ENCODE data around the gene NEK1.

Gene NEK1

DNA sequence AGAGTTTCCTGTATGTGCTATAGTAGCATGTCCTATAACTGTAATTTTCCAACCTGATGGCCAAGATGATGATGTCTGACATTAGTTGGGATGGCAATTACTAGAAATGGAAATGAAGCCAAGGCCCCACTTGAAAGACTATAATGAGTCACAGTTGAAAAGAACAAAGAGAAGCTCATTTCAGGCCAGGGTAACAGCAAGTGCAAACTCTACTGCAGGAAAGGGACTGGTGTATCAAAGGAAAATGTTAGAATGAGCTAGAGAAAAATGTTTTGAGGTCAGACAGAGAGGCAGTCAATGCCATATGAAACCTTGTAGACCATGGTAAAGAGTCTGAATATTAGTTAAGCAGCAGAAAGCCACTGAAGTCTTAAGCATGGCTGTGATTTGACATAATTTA is 195.4 kb downstream of the NEK1 start:
- DNase-seq: no peak

GRCh38 chr4:169416461-169416860 is 195.9 kb downstream of the NEK1 start:
- DNase-seq: no peak

GRCh38 chr4:169414913-169415312 is 197.5 kb downstream of the NEK1 start:
- no peak for DNase-seq

- DNase-seq: no peak
Measured at GRCh38 chr4:169412046-169412445, 200.3 kb downstream of the NEK1 start.

- DNase-seq: peak; percentile 66
Measured at GRCh38 chr4:169410839-169411770, 201.3 kb downstream of the NEK1 start.

GRCh38 chr4:169407217-169407845 is 205.1 kb downstream of the NEK1 start:
- no peak for DNase-seq

DNA sequence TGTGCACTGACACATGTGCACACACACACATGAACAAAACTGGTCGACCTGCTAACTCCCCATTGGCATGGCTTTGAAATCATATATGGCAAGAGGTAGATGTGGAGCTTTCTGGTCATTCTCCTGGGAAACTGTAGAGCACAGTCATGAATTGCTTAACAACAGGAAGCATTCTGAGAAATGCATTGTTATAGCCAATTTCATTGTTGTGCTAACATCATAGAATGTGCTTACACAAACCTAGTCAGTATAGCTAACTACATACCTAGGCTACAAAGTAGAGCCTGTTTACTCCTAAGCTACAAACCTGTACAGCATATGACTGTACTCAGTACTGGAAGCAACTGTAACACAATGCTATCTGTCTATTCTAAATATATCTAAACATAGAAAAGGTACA is 207.4 kb downstream of the NEK1 start:
- no peak for DNase-seq

GRCh38 chr4:169400832-169401231 is 211.6 kb downstream of the NEK1 start:
- no peak for DNase-seq

- no peak for DNase-seq
Measured at GRCh38 chr4:169399976-169400767, 212.2 kb downstream of the NEK1 start.

GRCh38 chr4:169398316-169398715 is 214.1 kb downstream of the NEK1 start:
- DNase-seq: no peak

DNA sequence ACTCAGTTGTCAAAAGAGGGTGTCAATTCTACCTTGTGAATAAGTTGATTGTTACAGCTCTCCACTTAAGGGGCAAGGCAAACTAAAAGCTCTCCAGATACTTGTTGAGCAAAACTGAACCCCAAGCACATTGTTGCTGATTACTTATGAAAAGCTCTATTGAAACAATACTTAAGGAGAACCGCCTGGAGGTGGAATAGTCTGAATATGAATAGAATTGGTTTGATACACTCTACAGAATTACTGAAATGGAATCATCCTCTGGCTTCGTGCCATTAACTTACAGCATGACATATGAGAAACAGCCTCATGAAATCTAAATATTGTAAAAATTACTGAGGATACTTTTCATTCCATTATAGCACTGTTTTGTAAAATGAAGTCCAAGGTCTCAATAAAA is 214.6 kb downstream of the NEK1 start:
- no peak for DNase-seq

- DNase-seq: no peak
Measured at GRCh38 chr4:169385376-169385775, 227.0 kb downstream of the NEK1 start.

- no peak for DNase-seq
Measured at GRCh38 chr4:169384779-169385178, 227.6 kb downstream of the NEK1 start.

DNA sequence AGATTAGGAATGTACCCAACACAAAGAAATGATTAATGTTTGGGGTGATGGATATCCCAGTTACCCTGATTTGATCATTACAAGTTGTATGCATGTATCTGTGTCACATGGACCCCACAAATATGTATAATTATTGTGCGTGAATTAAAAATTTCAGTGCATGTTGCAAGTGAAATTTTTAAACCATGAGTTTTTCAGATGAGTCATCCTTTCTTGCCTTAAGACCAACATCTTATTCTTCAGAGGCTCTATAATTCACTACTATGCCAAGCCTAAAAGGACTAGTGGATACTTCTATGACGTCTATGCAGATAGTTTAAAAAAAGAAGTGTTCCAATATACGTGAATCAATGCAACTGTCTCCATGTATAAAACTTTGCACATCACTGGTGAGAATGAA is 228.7 kb downstream of the NEK1 start:
- no peak for DNase-seq

DNA sequence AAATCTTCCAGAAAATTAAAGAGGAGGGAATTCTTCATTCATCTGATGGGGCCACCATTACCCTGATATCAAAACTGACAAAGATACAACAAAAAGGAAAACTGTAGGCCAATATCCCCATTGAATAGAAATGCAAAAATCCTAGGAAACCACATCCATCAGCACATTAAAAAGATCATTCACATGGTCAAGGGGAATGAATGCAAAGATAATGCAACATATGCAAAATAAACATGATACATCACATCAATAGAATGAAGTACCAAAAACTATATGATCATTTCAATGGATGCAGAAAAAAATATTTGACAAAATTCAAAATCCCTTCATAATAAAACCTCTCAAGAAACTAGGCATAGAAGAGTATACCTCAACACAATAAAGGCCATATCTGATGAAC is 232.7 kb downstream of the NEK1 start:
- DNase-seq: no peak

- DNase-seq: no peak
Measured at GRCh38 chr4:169377367-169377766, 235.0 kb downstream of the NEK1 start.

GRCh38 chr4:169376421-169376820 is 236.0 kb downstream of the NEK1 start:
- no peak for DNase-seq

GRCh38 chr4:169372791-169373190 is 239.6 kb downstream of the NEK1 start:
- no peak for DNase-seq

DNA sequence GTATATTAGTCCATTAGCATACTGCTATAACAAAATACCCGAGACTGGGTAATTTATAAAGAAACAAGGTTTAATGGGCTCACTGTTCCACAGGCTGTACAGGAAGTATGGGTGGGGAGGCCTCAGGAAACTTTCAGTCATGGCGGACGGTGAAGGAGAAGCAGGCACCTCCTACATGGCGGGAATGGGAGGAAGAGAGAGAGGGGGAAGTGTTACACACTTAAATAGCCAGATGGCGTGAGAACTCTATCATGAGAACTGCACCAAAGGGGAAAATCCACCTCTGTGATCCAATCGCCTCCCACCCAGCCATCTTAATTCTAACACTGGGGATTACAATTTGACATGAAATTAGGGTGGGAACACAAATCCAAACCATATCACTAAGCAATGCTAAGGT is 242.7 kb downstream of the NEK1 start:
- DNase-seq: no peak

DNA sequence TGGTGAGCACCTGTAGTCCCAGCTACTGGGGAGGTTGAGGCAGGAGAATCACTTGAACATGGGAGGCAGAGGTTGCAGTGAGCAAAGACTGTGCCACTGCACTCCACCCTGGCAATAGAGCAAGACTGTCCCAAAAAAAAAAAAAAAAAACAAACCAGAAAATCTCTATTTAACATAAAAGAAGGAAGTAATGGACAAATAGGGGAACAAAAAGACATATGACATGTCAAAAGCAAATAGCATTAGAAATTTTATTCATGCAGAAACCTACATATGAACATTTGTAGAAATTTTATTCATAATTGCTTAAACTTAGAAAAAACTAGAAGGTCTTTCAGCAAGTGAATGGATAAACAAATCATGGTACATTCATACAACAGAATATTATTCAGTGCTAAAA is 244.6 kb downstream of the NEK1 start:
- no peak for DNase-seq

DNA sequence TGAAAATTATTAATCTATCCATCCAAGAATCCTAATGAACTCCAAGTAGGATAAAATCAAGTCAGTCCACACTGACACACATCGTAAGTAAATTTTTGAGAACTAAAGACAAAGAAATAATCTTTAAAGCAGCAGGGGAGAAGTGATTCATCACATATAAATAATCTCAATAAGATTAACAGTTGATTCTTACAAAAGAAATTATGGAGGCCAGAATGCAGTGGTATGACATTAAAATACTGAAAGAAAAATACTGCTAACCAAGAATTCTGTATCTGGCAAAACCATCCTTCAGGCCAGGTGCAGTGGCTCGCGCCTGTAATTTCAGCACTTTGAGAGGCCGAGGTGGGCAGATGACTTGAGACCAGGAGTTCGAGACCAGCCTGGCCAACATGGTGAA is 245.6 kb downstream of the NEK1 start:
- no peak for DNase-seq

DNA sequence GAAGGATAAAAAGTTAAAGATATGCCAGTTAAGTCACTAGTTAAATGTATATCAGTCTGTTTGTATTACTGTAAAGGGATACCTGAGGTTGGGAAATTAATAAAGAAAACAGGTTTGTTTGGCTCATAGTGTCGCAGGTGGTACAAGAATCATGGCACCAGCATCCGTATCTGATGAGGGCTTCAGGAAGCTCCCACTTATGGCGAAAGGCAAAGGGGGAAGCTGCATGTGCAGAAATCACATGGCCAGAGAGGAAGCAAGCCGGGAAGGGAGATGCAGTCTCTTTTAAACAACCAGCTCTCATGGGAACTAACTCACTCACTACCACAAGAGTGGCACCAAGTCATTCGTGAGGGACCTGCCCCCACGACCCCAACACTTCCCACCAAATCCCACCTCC is 249.8 kb downstream of the NEK1 start:
- DNase-seq: no peak

GRCh38 chr4:169361756-169362155 is 250.6 kb downstream of the NEK1 start:
- no peak for DNase-seq

- no peak for DNase-seq
Measured at GRCh38 chr4:169359961-169360360, 252.4 kb downstream of the NEK1 start.

Measured in CD4-positive, alpha-beta T cell treated with Interleukin-10 for 1 hour (primary cell).